GM19397 (cell line): ENCODE results near the gene VWA3B.
"Not testable (repeated sequence)": the region's sequence is repeated elsewhere in the genome, so short reads cannot be mapped to it uniquely, and the experiment has no call there.

Experiments used
- ATAC-seq: cut with Tn5 transposase; IDR thresholded peaks from one replicate; pipeline ENCODE4 v1.9.1; 2021; ENCODE audit warnings: mild to moderate bottlenecking, moderate library complexity; ENCODE audit not compliant: unreplicated experiment

VWA3B gene

DNA sequence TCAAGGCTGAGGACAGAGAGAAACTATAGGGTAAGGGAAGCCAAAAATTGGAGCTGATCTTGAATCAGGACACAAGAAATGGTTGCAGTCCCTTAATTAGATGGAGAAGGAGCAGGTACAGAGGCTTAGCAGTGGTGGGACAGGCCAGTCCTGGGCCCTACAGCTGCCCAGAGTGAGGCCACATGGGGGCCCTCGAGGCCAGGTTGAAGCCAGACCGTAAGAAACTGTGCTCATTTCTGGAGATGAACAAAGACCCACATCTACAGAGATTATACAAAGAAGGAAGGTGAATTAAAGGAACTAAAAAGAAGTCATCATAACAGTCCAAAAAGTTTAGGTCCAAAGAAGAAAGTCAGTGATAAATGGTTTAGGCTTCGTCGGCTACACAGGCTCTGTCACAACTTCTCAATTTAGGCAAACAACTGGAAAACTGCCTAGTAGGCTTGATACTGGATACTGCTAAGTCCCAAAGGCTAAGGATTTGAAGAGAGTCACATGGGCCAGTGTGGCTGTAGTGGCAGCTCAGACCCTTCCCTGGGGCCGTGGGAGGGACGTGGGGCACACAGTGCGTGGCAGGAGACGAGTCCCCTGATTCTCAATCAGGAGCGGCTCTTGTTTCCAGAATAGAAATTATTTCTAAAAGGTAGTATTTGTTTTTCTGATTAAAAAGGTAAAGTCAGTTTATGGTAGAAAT lies 208.9 kb downstream of the VWA3B start:
- ATAC-seq = no peak

GRCh38 chr2:98296440-98296839 lies 209.5 kb downstream of the VWA3B start:
- ATAC-seq = no peak

DNA sequence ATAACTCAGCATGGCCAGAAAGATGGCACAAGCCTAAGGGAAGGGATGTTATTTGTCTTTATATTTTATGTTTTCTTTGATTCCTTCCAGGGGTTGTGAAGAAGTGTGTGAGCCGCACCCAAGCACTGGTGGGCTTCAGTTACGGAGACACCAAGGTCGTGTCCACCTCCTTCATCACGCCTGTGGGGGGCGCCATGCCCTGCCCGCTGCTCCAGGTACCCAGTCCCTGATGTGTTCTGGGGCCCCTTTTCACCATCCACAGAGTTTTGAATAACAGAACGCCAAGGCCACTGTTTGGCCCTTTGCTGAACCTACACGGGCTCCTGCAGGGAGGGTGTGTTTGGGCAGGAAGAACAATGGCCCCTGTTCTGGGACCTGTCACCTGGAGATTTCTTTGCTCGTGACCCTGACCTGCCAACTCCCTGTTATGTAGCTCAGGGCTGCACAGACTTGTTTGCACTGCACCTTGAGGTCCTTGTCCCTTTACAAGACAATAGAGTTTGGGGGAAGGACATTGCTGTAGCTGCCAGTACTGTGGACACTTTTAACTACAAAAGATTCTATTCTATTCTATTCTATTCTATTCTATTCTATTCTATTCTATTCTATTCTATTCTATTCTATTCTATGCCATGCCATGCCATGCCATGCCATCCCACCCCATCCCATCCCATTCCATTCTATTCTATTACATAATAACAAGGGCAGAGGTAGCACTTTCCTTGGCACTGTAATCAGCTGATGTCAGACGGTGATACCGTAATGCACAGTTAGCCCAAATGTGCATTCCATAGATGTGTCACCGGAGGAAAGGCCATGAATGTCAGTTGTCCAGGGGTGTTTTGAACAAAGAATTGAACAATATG lies 211.1 kb downstream of the VWA3B start:
- no peak for ATAC-seq

- no peak for ATAC-seq
Observed at GRCh38 chr2:98298683-98299164, 211.8 kb downstream of the VWA3B start.

DNA sequence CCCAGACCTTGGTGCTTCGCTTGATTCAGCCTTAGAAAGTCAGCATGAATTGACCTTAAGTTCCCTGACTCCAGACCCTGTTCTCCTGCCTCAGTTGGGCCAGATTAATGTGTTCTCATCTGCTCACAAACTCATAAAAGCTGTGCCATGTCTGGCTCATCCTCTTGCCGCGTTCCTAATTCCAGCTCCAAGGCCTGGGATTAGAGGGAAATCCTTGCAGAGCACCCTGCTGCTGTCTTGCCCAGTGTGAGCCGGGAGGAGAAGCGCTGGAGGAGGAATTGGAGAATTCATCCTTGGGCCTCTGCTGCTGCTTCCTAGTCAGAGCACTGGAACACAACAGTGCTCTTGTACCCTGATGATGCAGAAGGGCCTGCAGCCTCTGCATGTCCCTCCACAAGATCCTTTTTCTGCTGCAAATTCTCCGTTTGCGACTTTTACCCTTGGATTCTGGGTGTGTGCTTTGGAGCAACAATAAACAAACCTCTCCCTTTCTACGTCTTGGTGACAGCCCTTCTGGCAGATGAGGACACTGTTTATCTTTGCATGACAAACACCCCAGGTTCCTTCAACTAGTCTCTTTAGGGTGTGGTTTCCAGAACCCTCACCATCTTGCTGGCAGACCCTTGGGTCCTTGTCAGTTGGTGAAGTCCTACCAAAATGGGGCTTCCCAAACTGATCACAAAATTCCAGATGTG lies 212.4 kb downstream of the VWA3B start:
- no peak for ATAC-seq

- ATAC-seq = no peak
Observed at GRCh38 chr2:98300141-98300874, 213.3 kb downstream of the VWA3B start.

DNA sequence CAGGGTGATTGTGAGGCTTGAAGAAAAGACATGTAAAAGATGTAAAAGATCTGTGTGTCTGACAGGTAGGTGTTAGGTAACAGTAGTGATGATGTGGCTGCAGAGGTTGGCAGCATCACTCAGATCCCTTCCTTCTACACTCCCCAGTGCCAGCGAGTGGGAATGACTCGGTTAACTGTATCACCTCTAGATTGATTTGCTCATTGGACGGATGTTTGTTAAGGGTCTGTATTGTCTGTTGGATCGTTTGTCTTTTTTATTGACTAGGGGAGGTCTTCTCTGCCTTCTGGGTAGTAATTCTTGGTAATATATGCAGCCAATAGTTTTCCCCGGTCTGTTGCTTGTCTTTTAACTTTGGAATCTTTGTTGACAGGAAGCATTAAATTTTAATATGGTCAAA lies 214.5 kb downstream of the VWA3B start:
- ATAC-seq = no peak

DNA sequence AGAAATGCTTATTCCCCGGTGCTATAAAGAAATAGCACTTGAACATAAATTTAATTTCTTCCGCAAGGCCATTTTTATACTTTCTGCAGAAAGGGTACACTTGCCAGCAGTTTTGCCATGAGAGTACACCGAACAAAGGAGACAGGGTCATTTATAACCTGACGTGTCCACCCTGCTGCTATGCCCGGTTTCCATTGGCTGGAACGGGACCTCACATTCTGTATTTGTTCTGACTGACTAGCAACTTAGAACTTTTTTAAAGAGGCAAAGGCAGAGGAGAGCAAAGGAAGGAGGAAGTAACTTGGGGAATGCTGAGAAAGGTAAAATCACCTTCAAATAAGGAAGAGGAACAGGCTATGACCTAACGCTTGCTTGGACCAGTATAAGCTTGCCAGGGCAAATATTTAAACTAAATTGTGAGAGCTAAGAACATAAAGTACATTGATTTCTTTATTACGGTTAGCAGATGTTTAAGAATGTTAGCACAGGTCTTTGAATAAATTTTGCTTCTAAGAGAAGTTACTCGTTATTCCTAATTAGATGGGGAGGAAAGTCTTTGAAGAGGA lies 220.2 kb downstream of the VWA3B start:
- ATAC-seq = not testable (repeated sequence)

GRCh38 chr2:98308068-98308467 lies 221.1 kb downstream of the VWA3B start:
- ATAC-seq = no peak

GRCh38 chr2:98308532-98308931 lies 221.6 kb downstream of the VWA3B start:
- no peak for ATAC-seq

GRCh38 chr2:98309580-98309979 lies 222.6 kb downstream of the VWA3B start:
- no peak for ATAC-seq

- no peak for ATAC-seq
Observed at GRCh38 chr2:98310010-98310409, 223.0 kb downstream of the VWA3B start.

GRCh38 chr2:98311090-98311489 lies 224.1 kb downstream of the VWA3B start:
- no peak for ATAC-seq

DNA sequence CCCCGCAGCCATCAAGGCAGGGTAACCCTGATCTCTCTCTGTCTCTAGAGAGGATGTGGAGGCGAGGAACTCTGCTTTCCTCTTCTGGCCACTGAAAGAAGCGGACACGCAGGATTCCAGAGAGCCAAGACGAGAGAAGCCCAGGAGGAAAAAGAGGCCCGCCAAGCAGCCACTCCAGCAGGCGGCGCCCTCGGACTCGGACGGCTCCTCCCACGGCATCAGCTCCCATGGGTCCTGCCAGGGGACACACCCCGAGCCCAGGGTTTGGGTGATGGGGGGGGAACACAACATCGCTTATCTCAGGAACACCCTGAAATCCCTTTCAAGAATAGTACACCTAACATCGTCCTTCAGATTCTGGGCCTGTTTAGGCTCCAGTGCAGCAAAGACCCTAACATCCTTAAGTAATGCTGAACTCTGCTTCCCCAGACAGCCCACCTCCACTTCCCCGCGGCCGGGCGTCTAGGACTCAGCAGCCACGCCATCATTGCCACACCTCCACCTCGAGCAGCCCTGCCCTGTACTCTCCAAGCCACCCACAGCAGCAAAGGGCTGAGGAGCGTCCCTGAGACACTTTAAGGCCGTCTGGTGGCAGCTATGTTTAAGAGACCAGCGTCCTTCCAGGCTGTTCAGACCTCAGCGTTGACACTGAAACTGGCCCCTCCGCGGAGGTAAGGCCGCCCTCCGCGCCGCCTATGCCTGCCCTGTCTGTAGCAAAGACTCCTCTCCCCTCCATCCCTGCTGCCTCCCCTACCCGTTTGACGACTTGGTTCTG lies 225.0 kb downstream of the VWA3B start:
- no peak for ATAC-seq

DNA sequence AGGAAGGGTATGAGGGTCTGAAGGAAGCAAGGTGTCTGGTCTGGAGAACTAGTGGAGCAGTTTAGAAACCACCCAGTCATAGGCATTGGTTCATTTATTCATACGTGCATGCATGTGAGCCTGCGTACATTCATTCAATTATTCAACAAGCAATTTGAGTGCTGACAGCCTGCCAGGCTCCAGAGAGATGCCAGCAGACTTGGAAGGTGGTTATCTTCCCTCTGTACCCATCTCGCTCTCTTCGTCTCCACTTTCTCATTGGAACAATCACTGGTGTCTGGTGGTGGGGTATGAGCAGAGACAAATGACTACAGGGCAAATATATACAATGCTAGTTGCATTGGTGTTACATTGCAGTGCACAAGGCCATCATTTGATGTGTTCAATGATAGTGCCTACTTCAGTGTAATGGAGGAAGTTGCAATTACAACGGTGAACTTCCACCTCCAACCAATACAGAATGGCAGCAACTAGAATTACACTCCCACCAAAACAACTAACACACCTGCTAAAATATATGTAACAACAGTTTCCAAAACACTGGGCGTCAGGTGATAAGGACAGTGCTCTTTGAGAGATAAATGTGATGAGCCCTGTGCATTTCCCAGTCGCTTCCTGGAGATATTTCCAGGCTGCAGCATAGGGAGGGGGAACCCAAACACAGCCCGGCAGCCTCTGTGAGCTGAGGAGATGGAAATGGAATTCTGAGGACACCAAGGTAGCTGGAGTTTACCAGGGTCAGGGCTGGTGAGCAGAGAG lies 226.7 kb downstream of the VWA3B start:
- no peak for ATAC-seq

GRCh38 chr2:98314251-98314650 lies 227.3 kb downstream of the VWA3B start:
- no peak for ATAC-seq

DNA sequence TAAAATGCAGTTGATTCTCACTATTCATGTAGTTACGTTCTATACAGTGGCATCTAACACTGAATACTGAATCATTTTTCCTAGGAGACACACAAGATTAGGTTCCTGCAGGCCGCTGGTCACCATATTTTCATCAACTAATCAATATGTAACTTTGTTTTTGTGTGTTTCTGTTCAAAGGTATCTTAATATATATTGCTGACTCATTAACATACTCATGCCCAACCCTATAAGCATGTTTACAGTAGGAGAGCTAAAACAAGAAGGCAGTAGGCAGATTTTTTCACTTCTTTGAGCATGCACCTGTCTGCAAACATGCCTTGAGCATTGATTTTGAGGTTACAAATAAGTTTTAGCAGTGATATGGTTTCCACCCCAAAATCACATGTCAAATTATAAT lies 229.0 kb downstream of the VWA3B start:
- no peak for ATAC-seq

- no peak for ATAC-seq
Observed at GRCh38 chr2:98317214-98317613, 230.2 kb downstream of the VWA3B start.

DNA sequence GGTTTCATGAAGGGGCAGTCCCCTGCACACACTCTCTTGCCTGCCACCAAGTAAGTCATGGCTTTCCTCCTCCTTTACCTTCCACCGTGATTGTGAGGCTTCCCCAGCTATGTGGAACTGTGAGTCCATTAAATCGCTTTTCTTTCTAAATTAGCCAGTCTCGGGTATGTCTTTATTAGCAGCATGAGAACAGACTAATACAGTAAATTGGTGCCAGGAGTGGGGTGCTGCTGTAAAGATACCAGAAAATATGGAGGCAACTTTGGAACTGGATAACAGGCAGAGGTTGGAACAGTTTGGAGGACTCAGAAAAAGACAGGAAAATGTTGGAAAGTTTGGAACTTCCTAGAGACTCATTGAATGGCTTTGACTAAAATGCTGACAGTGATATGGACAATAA lies 233.2 kb downstream of the VWA3B start:
- ATAC-seq = not testable (repeated sequence)
